K562 (cell line): ENCODE results near the gene MEGF9. TPM values are rescaled to one million over a fixed set of nuclear protein-coding genes. Genes with fewer than 3 reads are reported as not detected.

ENCODE experiments used
- ATAC-seq: fragments of 200-7000 bp; cut with Tn5 transposase; 3 replicates; pipeline ENCODE4 v1.9.1; 2020; ENCODE audit warnings: moderate library complexity
- BruUV-seq: library from RNA; stranded (reverse); fragments of 400-500 nt; replicated peaks from 2 replicates; lab custom pipeline; 2021; lab: Mats Ljungman, UMichigan
- CTCF ChIA-PET: fragments of 300-600 bp; formaldehyde crosslinking; extraction: SDS; loops from one replicate; lab custom pipeline; 2021; ENCODE audit warnings: low intra/inter-chr PET ratio; lab: Yijun Ruan, JAX
- POLR2A ChIA-PET: fragments of 300-600, 350-650 bp; sonication (Branson Sonifier 250); formaldehyde crosslinking; extraction: SDS; loops from one replicate; lab custom pipeline; 2021; ENCODE audit warnings: antibody characterized with exemption, inconsistent platforms; lab: Yijun Ruan, JAX
- DNase-seq, 4 experiments: peaks; one replicate each; pipeline versions ENCODE4 v3.0.0 to v3.0.0-alpha.2; 2011 to 2018; ENCODE audit warnings: low spot score in 3 of 4, mixed read lengths in 3 of 4; ENCODE audit errors: extremely low read depth in 1 of 4
- FAIRE-seq: peaks from 2 replicates; lab custom pipeline; 2011; peaks lifted over from hg19 to GRCh38; lab: Jason Lieb, UNC
- H2AFZ ChIP-seq: 2 replicates; pipeline ENCODE4 v1.6.0; 2011; ENCODE audit warnings: low read depth, low read length, control low read depth, inconsistent platforms
- H3K27ac ChIP-seq: fragments of 200-600 bp; 3 replicates; pipeline ENCODE4 v1.8.0; 2011; ENCODE audit warnings: low read depth, mild to moderate bottlenecking, control low read depth, inconsistent platforms, low read length, moderate library complexity, mixed read lengths; ENCODE audit errors: extremely low read depth
- H3K27me3 ChIP-seq, 2 experiments: fragments of 300-600 bp in 1 of 2; 2 replicates in 1 of 2; 3 replicates in 1 of 2; pipeline versions ENCODE4 v1.6.0 to v1.8.0; 2011; ENCODE audit warnings: inconsistent platforms in 2 of 2, low read length in 2 of 2, mild to moderate bottlenecking in 1 of 2, mixed read lengths in 1 of 2, moderate library complexity in 1 of 2; ENCODE audit not compliant: control insufficient read depth in 2 of 2, insufficient read depth in 2 of 2
- H3K36me3 ChIP-seq: fragments of 300-600 bp; 3 replicates; pipeline ENCODE4 v1.8.0; 2011; ENCODE audit warnings: mild to moderate bottlenecking, low read length, inconsistent platforms; ENCODE audit not compliant: control insufficient read depth, insufficient read depth
- H3K4me1 ChIP-seq, 2 experiments: fragments of 200-600 bp in 1 of 2; replicated peaks in 1 of 2; 2 replicates in 1 of 2; 3 replicates in 1 of 2; pipeline versions ENCODE4 v1.5.1 to v1.8.0; 2011; ENCODE audit warnings: inconsistent platforms in 2 of 2, low read length in 2 of 2, mild to moderate bottlenecking in 1 of 2, mixed read lengths in 1 of 2, moderate library complexity in 1 of 2; ENCODE audit not compliant: control insufficient read depth in 2 of 2, insufficient read depth in 2 of 2
- H3K4me2 ChIP-seq: 2 replicates; pipeline ENCODE4 v1.6.1; 2011; ENCODE audit warnings: low read length, control low read depth, inconsistent platforms, mixed read lengths; ENCODE audit not compliant: insufficient read depth
- H3K4me3 ChIP-seq: fragments of 200-600 bp; sonication (generic), shearing (Covaris generic); 2 replicates; pipeline ENCODE4 v1.5.1; 2016; ENCODE audit warnings: control low read depth, inconsistent platforms
- H3K79me2 ChIP-seq: fragments of 200-600 bp; 3 replicates; pipeline ENCODE4 v1.8.0; 2011; ENCODE audit warnings: low read length, inconsistent platforms; ENCODE audit not compliant: control insufficient read depth, insufficient read depth
- H3K9ac ChIP-seq, 2 experiments: 2 replicates each; pipeline versions ENCODE4 v1.6.0 to v1.6.1; 2011; ENCODE audit warnings: low read depth in 2 of 2, low read length in 2 of 2, control low read depth in 1 of 2, inconsistent platforms in 1 of 2, mild to moderate bottlenecking in 1 of 2, mixed read lengths in 1 of 2; ENCODE audit not compliant: insufficient read depth in 1 of 2
- H3K9me1 ChIP-seq: one replicate; pipeline ENCODE4 v1.6.0; 2011; ENCODE audit warnings: inconsistent platforms, mild to moderate bottlenecking, low read length, moderate library complexity; ENCODE audit not compliant: control insufficient read depth, insufficient read depth
- H3K9me3 ChIP-seq: replicated peaks from 2 replicates; pipeline ENCODE4 v1.5.1; 2011; ENCODE audit warnings: low read depth, low read length, inconsistent platforms; ENCODE audit not compliant: control insufficient read depth, insufficient read depth
- H4K20me1 ChIP-seq: replicated peaks from 2 replicates; pipeline ENCODE4 v1.6.1; 2011; ENCODE audit warnings: low read length, inconsistent platforms, mixed read lengths; ENCODE audit not compliant: control insufficient read depth, insufficient read depth
- ASH1L ChIP-seq: fragments of 450-650 bp; IDR thresholded peaks from 2 replicates; pipeline ENCODE4 v1.6.1; 2018; ENCODE audit warnings: borderline replicate concordance, mild to moderate bottlenecking, low read depth; ENCODE audit not compliant: partially characterized antibody
- EGR1 ChIP-seq: fragments of 450-650 bp; conservative IDR thresholded peaks from 2 replicates; pipeline ENCODE4 v1.6.1; 2017; ENCODE audit warnings: mild to moderate bottlenecking
- KHSRP ChIP-seq: fragments of 450-650 bp; IDR thresholded peaks from 2 replicates; pipeline ENCODE4 v1.6.1; 2017
- LEF1 ChIP-seq: fragments of 450-650 bp; IDR thresholded peaks from 2 replicates; pipeline ENCODE4 v1.6.1; 2016; ENCODE audit warnings: mild to moderate bottlenecking
- RBM25 ChIP-seq: fragments of 200-400 bp; formaldehyde crosslinking; IDR thresholded peaks from 2 replicates; pipeline ENCODE4 v1.6.1; 2018; ENCODE audit warnings: low read length, low read depth, moderate library complexity; ENCODE audit not compliant: severe bottlenecking
- TOE1 ChIP-seq, 2 experiments: fragments of 450-650 bp in 1 of 2; sonication (generic) in 1 of 2; formaldehyde crosslinking in 1 of 2; IDR thresholded peaks; 2 replicates each; pipeline versions ENCODE4 v1.7.1 to v1.8.0; 2016 to 2022; ENCODE audit warnings: borderline replicate concordance in 2 of 2, mild to moderate bottlenecking in 2 of 2, antibody characterized with exemption in 1 of 2, inconsistent platforms in 1 of 2, low read depth in 1 of 2, missing genetic modification reagents in 1 of 2, moderate library complexity in 1 of 2
- WGBS: fragments of 100-300 bp; shearing (Covaris generic); methylation state at CpG from one replicate; pipeline ENCODE4 v1.1.6; 2016; ENCODE audit warnings: low coverage, mixed read lengths; ENCODE audit not compliant: insufficient coverage; ENCODE audit errors: missing lambda C conversion rate; 5-methylcytosine and 5-hydroxymethylcytosine counted together
- in situ Hi-C: fragments of 300-500 bp; cut with MboI; formaldehyde crosslinking; loops from 4 replicates; pipeline ENCODE4 v1.15.0; 2018; ENCODE audit warnings: inconsistent platforms, mixed read lengths
- intact Hi-C: fragments of 100-400 bp; cut with micrococcal nuclease; formaldehyde crosslinking; loops from 2 replicates; pipeline ENCODE4 v1.14.2; 2022
- polyA plus RNA-seq, 8 experiments: library from polyadenylated mRNA; depleted of rRNA in 4 of 8; stranded (reverse) in 5 of 8; unstranded in 3 of 8; fragments of >200 nt; fragmentation: Nextera tagmentation in 2 of 8; fragmentation: Illumina TruSeq in 1 of 8; extraction: Ambion mirVana in 2 of 8; extraction: Trizol in 1 of 8; gene quantifications; 2 replicates each; pipeline versions ENCODE4 v1.2.1 to v1.2.3, GENCODE V29; 2011 to 2014; ENCODE audit warnings: inconsistent platforms in 1 of 8, missing spikeins in 1 of 8
- total RNA-seq, 7 experiments: library from RNA; depleted of rRNA in 6 of 7; stranded (reverse); fragments of >200 nt in 6 of 7; fragmentation: Illumina TruSeq in 2 of 7; extraction: Trizol in 2 of 7; gene quantifications; 2 replicates each; pipeline versions ENCODE4 v1.2.1 to v1.2.3, GENCODE V29; 2011 to 2021; ENCODE audit warnings: low replicate concordance in 1 of 7
- TF ChIP-seq, protein P1 (sequence below), 2 experiments: fragments of 450-650 bp; IDR thresholded peaks; 2 replicates each; pipeline ENCODE4 v1.6.1; 2016; ENCODE audit warnings: mild to moderate bottlenecking in 2 of 2, borderline replicate concordance in 1 of 2, low read depth in 1 of 2, moderate library complexity in 1 of 2
- TF ChIP-seq, protein P2 (sequence below): fragments of 450-650 bp; IDR thresholded peaks from 2 replicates; pipeline ENCODE4 v1.6.1; 2014; ENCODE audit warnings: low read depth, mild to moderate bottlenecking, moderate library complexity, borderline replicate concordance

MEGF9 gene
- total and polyA plus RNA-seq, 9 of the 15 experiments (the other 6 are each of a cell fraction or from before 2014, with no cell fraction given): 2.1 to 6.2 (median 3.8) TPM

DNA sequence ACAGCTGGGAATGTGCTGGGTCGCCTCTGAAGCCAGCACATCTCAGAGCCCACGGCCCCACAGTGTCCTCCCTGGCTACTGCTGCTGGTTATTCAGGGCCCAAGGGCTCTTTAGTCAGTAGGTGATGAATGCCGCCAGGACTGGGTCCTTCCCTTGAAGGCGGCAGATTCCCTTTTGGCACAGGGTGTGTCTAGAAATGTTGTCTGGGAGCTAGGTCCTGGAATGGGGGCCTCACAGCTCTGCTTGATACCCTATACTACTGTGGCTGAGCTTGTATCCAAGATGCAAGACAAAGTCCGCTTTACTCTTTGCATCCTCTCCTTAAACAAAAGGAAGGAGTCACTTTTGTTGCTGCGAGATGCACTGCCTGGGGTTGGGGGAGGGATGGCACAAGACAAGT lies 33.1 kb downstream of the MEGF9 start:
- CTCF ChIA-PET: no interaction called here
- intact Hi-C loops (no loop called here), in situ Hi-C loops (no loop called here)
- Histone ChIP-seq H3K9me1 (no peaks in the 10 kb centered on the region), H3K9me3 (no peaks in the 10 kb centered on the region), H3K27ac (no peak overlapping the region), H3K79me2 (no peaks in the 10 kb centered on the region), H3K4me3 (no peak overlapping the region), H3K4me2 (no peak overlapping the region), H3K36me3 (no peaks in the 10 kb centered on the region), H3K4me1 (peaks cover 0 to 17% of the 10 kb centered on the region in 2 experiments; a peak in 3 of 5 replicates), H4K20me1 (no peaks in the 10 kb centered on the region; the same call in 1 of the 2 replicates), H2AFZ (no peak overlapping the region), H3K27me3 (no peaks in the 10 kb centered on the region), H3K9ac (no peak overlapping the region)
- ATAC-seq: no peak
- no peak for DNase-seq
- no peak for FAIRE-seq
- POLR2A ChIA-PET: interaction anchor here (1.3 kb wide), 1 partner anchor 10 kb away, joined by 4 read pairs; no protein-coding TSS in a partner anchor
- WGBS: 68% methylated on average over 6 of the region's 6 CpGs
- no TSS peak for BruUV-seq
- TF ChIP-seq, protein P1, sequence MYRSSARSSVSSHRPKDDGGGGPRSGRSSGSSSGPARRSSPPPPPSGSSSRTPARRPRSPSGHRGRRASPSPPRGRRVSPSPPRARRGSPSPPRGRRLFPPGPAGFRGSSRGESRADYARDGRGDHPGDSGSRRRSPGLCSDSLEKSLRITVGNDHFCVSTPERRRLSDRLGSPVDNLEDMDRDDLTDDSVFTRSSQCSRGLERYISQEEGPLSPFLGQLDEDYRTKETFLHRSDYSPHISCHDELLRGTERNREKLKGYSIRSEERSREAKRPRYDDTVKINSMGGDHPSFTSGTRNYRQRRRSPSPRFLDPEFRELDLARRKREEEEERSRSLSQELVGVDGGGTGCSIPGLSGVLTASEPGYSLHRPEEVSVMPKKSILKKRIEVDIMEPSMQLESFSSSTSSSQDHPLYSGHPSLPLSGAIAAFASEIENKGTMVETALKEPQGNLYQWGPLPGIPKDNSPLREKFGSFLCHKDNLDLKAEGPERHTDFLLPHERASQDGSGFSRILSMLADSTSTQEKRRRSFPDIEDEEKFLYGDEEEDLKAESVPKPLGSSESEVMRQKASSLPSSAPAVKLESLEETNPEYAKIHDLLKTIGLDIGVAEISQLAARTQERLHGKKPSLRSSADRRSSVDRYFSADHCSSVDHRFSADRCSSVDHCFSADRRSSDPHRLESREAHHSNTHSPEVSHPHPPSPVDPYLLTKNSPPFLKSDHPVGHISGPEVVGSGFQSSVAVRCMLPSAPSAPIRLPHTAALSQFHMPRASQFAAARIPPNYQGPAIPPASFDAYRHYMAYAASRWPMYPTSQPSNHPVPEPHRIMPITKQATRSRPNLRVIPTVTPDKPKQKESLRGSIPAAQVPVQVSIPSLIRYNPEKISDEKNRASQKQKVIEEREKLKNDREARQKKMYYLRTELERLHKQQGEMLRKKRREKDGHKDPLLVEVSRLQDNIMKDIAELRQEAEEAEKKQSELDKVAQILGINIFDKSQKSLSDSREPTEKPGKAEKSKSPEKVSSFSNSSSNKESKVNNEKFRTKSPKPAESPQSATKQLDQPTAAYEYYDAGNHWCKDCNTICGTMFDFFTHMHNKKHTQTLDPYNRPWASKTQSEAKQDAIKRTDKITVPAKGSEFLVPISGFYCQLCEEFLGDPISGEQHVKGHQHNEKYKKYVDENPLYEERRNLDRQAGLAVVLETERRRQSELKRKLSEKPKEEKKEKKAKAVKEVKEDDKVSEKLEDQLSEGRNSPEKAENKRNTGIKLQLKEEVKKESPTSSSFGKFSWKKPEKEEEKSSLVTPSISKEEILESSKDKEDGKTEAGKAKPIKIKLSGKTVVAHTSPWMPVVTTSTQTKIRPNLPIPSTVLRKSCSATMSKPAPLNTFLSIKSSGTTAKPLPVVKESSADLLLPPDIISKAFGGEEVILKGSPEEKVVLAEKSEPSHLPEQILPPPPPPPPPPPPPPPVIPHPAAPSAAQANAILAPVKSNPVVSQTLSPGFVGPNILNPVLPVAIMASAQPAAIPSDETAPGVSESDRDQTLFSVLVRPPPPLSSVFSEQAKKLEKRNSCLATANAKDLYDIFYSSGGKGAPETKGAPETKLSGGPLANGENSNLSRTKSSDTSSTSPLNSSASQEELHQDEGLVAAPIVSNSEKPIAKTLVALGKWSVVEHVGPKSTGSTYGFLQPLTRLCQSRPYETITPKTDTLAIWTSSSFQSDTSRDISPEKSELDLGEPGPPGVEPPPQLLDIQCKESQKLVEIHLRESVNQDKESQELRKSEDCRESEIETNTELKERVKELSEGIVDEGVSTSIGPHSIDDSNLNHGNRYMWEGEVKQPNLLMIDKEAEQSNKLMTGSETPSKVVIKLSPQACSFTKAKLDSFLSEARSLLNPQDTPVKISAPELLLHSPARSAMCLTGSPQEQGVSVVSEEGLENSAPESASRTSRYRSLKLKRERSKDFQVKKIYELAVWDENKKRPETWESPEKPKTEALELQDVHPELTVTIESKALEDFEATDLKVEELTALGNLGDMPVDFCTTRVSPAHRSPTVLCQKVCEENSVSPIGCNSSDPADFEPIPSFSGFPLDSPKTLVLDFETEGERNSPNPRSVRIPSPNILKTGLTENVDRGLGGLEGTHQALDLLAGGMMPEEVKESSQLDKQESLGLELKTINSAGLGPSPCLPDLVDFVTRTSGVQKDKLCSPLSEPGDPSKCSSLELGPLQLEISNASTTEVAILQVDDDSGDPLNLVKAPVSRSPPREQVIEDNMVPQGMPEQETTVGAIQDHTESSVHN (IDR thresholded peaks at IDR 0.05; ENCODE audit: borderline replicate concordance in 1 of 2, low read depth in 1 of 2): no peak
- TF ChIP-seq TOE1 (IDR thresholded peaks at IDR 0.05; ENCODE audit: borderline replicate concordance): no peak
- TF ChIP-seq TOE1 (CRISPR knock-in tag; IDR thresholded peaks at IDR 0.05; ENCODE audit: borderline replicate concordance, low read depth): no peak
- no peak for TF ChIP-seq EGR1
- no peak for TF ChIP-seq KHSRP
- no peak for TF ChIP-seq RBM25
- no peak for TF ChIP-seq ASH1L
- TF ChIP-seq, protein P2, sequence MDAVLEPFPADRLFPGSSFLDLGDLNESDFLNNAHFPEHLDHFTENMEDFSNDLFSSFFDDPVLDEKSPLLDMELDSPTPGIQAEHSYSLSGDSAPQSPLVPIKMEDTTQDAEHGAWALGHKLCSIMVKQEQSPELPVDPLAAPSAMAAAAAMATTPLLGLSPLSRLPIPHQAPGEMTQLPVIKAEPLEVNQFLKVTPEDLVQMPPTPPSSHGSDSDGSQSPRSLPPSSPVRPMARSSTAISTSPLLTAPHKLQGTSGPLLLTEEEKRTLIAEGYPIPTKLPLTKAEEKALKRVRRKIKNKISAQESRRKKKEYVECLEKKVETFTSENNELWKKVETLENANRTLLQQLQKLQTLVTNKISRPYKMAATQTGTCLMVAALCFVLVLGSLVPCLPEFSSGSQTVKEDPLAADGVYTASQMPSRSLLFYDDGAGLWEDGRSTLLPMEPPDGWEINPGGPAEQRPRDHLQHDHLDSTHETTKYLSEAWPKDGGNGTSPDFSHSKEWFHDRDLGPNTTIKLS: no peak
- TF ChIP-seq LEF1: no peak
- TF ChIP-seq, all 486 proteins: peak for 0
